Spleen (tissue), 7 donors: ENCODE data around the gene QPCT.

Source experiments
- CTCF ChIP-seq, 11 experiments: fragments of 200-600 bp in 7 of 11; fragments of 450-650 bp in 4 of 11; sonication (generic) in 4 of 11; IDR thresholded peaks in 8 of 11; conservative IDR thresholded peaks in 3 of 11; 1 replicate in 7 of 11; 2 replicates in 4 of 11; pipeline versions ENCODE4 v1.4.0 to v1.8.0; 2016 to 2021; ENCODE audit warnings: antibody characterized with exemption in 11 of 11, inconsistent platforms in 4 of 11, mild to moderate bottlenecking in 1 of 11
- POLR2A ChIP-seq, 3 donors: fragments of 450-650 bp; IDR thresholded peaks; one replicate each; pipeline ENCODE4 v1.5.1; 2017; ENCODE audit warnings: antibody characterized with exemption in 3 of 3, mild to moderate bottlenecking in 1 of 3
- POLR2AphosphoS5 ChIP-seq, 3 donors: sonication (generic); formaldehyde crosslinking; IDR thresholded peaks; one replicate each; pipeline ENCODE4 v1.5.1; 2017; ENCODE audit warnings: antibody characterized with exemption in 3 of 3
- donor health status: DM: no; HTN: no; CAD: no; lungs with moderate emphysema.
- donor health status: DM: no; HTN: no; CAD: no.
- donor health status: DM: no; HTN: no; CAD: no.

- TF ChIP-seq POLR2AphosphoS5 (IDR thresholded peaks at IDR 0.05) (no peak), CTCF (IDR thresholded peaks at IDR 0.05 in 8 of 11, conservative IDR thresholded peaks at IDR 0.05 in 3 of 11) (no peak), POLR2A (IDR thresholded peaks at IDR 0.05) (peak in 1 of 3 donors; percentile 9)
These were observed 21.2 kb upstream of the QPCT start for GRCh38 chr2:37323176-37323780.
